Activated B cell treated with CpG ODN at 0.5 μM for 24 hours (primary cell): Measurements from ENCODE around the gene CIAO2B. TPM values are rescaled to one million over a fixed set of nuclear protein-coding genes. Genes with fewer than 3 reads are reported as not detected.

ENCODE experiments used
- ATAC-seq: fragments of 200-7000 bp; cut with Tn5 transposase; one replicate; pipeline ENCODE4 v1.10.0; 2021; ENCODE audit warnings: low read depth, mild to moderate bottlenecking, moderate library complexity
- CTCF ChIA-PET: fragments of 350-600 bp; sonication (Branson Sonifier 250); formaldehyde crosslinking; loops from one replicate; lab custom pipeline; 2021; ENCODE audit warnings: antibody characterized with exemption; lab: Charles Lee
- POLR2A ChIA-PET: fragments of 350-600 bp; sonication (Branson Sonifier 250); formaldehyde crosslinking; loops from one replicate; lab custom pipeline; 2021; ENCODE audit warnings: antibody characterized with exemption; lab: Charles Lee
- DNase-seq: peaks from one replicate; pipeline ENCODE4 v3.0.0; 2022
- H3K27ac Mint-ChIP-seq: one replicate; pipeline ENCODE4 v1.8.0; 2020; ENCODE audit warnings: mixed read lengths
- H3K27me3 Mint-ChIP-seq: one replicate; pipeline ENCODE4 v1.8.0; 2021; ENCODE audit warnings: mixed read lengths
- H3K36me3 Mint-ChIP-seq: one replicate; pipeline ENCODE4 v1.8.0; 2021; ENCODE audit warnings: low read depth, mixed read lengths
- H3K4me1 Mint-ChIP-seq: one replicate; pipeline ENCODE4 v1.8.0; 2021; ENCODE audit warnings: mixed read lengths
- H3K4me3 Mint-ChIP-seq: one replicate; pipeline ENCODE4 v1.8.0; 2020; ENCODE audit warnings: mild to moderate bottlenecking, mixed read lengths
- H3K9me3 Mint-ChIP-seq: one replicate; pipeline ENCODE4 v1.8.0; 2020; ENCODE audit warnings: mixed read lengths
- CTCF ChIP-seq: fragments of 200-600 bp; IDR thresholded peaks from one replicate; pipeline ENCODE4 v1.8.0; 2022; ENCODE audit warnings: antibody characterized with exemption, mild to moderate bottlenecking
- intact Hi-C: fragments of 100-400 bp; cut with micrococcal nuclease; formaldehyde crosslinking; loops from one replicate; pipeline ENCODE4 v1.15.1; 2024
- total RNA-seq: library from RNA; stranded (reverse); gene quantifications from 2 replicates; pipeline ENCODE4 v1.2.3, GENCODE V29; 2022

The CIAO2B gene
- total RNA-seq, 1 donor from 2014 or later = 66.2 TPM

GRCh38 chr16:66886321-66886720 is 47.9 kb downstream of the CIAO2B start:
- DNase-seq = no peak
- Mint-ChIP-seq H3K27me3 (no peaks in the 10 kb centered on the region), H3K4me1 (peaks cover 2% of the 10 kb centered on the region), H3K27ac (no peak overlapping the region), H3K36me3 (peaks cover 37% of the 10 kb centered on the region), H3K4me3 (no peak overlapping the region), H3K9me3 (no peaks in the 10 kb centered on the region)
- no peak for TF ChIP-seq CTCF
- ATAC-seq = no peak
- intact Hi-C loops = no loop called here
- ChIA-PET POLR2A (no interaction called here), CTCF (no interaction called here)

GRCh38 chr16:66885491-66885890 is 48.7 kb downstream of the CIAO2B start:
- H3K36me3 Mint-ChIP-seq = peaks cover 37% of the 10 kb centered on the region
- POLR2A ChIA-PET = no interaction called here
- no peaks in the 10 kb centered on the region for H3K27me3 Mint-ChIP-seq
- H3K4me1 Mint-ChIP-seq = peaks cover 2% of the 10 kb centered on the region
- CTCF ChIA-PET = interaction anchor here (2.2 kb wide), 1 partner anchor 12 kb away, joined by 7 read pairs; no protein-coding TSS in a partner anchor
- no peak for TF ChIP-seq CTCF
- no peak overlapping the region for H3K27ac Mint-ChIP-seq
- no peak for ATAC-seq
- no peaks in the 10 kb centered on the region for H3K9me3 Mint-ChIP-seq
- intact Hi-C loops = no loop called here
- no peak for DNase-seq
- no peak overlapping the region for H3K4me3 Mint-ChIP-seq

GRCh38 chr16:66882702-66883101 is 51.5 kb downstream of the CIAO2B start:
- H3K36me3 Mint-ChIP-seq = peaks cover 34% of the 10 kb centered on the region
- no peaks in the 10 kb centered on the region for H3K27me3 Mint-ChIP-seq
- ATAC-seq = no peak
- no peak overlapping the region for H3K27ac Mint-ChIP-seq
- ChIA-PET CTCF (interaction anchor here (3.1 kb wide), 1 partner anchor 52 kb away, joined by 13 read pairs; the partner anchor contains the start of gene NAE1), POLR2A (no interaction called here)
- H3K4me3 Mint-ChIP-seq = no peak overlapping the region
- intact Hi-C loops = loop anchor here (5.0 kb wide), 1 partner anchor 65 kb away; no protein-coding TSS in a partner anchor
- peaks cover 12% of the 10 kb centered on the region for H3K4me1 Mint-ChIP-seq
- DNase-seq = no peak
- no peaks in the 10 kb centered on the region for H3K9me3 Mint-ChIP-seq
- TF ChIP-seq CTCF = no peak

Other genes with a start within 250 kb of the CIAO2B start
- gene CMTM4, start 237.7 kb downstream of the CIAO2B start, total RNA-seq = 0.29 and 0.38 TPM in 2 replicates
- gene DYNC1LI2, start 182.8 kb downstream of the CIAO2B start, total RNA-seq = 64.3 and 84.4 TPM in 2 replicates
- gene TERB1, start 132.8 kb downstream of the CIAO2B start, total RNA-seq = 0.27 TPM in 1 of 2 replicates, not detected in the other
- 53.7 and 54.1 TPM in 2 replicates for gene NAE1, start 103.4 kb downstream of the CIAO2B start, total RNA-seq
- not detected in 2 replicates for gene CA7, start 90.0 kb downstream of the CIAO2B start, total RNA-seq
- 13.0 and 13.2 TPM in 2 replicates for gene PDP2, start 53.9 kb downstream of the CIAO2B start, total RNA-seq
- gene CDH16, start 15.5 kb downstream of the CIAO2B start, total RNA-seq = not detected in 2 replicates
- gene RRAD, start 8.9 kb downstream of the CIAO2B start, total RNA-seq = 0.15 TPM in 1 of 2 replicates, not detected in the other
- 31.9 and 34.7 TPM in 2 replicates for gene CES2, start 1.1 kb upstream of the CIAO2B start, total RNA-seq
- 0.29 and 0.61 TPM in 2 replicates for gene CES3, start 26.9 kb upstream of the CIAO2B start, total RNA-seq
- gene CES4A, start 54.2 kb upstream of the CIAO2B start, total RNA-seq = 7.1 and 10.2 TPM in 2 replicates
- 66.6 and 67.3 TPM in 2 replicates for gene CBFB, start 94.7 kb upstream of the CIAO2B start, total RNA-seq
- gene PHAF1, start 175.5 kb upstream of the CIAO2B start, total RNA-seq = 13.8 and 16.9 TPM in 2 replicates
- gene B3GNT9, start 216.6 kb upstream of the CIAO2B start, total RNA-seq = 0.64 and 0.93 TPM in 2 replicates
- 31.5 and 37.3 TPM in 2 replicates for gene TRADD, start 225.5 kb upstream of the CIAO2B start, total RNA-seq
- 5.6 and 6.5 TPM in 2 replicates for gene FBXL8, start 225.6 kb upstream of the CIAO2B start, total RNA-seq
- 5.9 and 7.3 TPM in 2 replicates for gene HSF4, start 230.3 kb upstream of the CIAO2B start, total RNA-seq
- gene NOL3, start 236.1 kb upstream of the CIAO2B start, total RNA-seq = 0.64 and 0.91 TPM in 2 replicates
- 10.6 and 18.7 TPM in 2 replicates for gene MATCAP1, start 249.6 kb upstream of the CIAO2B start, total RNA-seq